ENCODE measurements around the gene MT1H.

DNA sequence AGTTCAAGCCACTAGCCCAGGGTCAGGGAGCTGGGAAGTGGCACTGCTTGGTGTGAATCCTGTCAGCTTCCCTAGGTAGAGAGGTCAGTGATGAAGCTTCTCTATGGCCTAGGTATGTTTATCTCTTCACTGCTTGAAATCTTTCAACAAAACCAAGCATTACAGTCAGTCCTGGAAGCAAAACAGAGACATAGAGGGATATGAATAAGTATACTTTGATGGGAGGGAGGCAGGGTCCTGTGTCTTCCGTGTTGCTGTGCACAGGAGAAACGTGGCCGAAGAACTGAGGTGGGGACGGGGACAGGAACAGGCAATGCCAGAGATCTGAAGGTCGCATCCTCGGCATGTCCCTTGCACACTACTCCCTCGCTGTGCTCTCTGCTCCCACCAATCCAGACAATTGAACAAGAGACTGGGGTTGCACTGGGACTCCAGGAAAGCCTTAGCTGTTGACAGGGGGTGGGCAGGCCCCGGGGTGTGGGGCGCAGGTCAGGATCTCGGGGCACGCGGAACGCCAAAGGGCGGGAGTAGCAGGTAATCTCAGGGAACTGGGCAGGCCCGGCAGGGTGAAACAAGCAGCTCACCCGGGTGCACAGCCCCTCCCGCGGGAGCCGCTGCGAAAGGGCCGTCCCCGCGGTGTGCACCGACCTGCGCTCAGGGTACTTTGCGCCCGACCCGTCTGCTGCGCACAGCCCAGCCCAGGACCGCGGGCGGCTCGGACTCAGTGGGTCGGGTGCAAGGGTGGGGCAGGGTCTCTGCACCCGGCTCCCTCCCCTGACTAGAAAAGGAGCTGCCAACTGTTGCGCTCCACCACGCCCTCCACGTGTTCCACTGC is at the start of gene MT1H:
- TF ChIP-seq CTCF (IDR thresholded peaks at IDR 0.05 in 2 of 3, conservative IDR thresholded peaks at IDR 0.05 in 1 of 3; ENCODE audit: borderline replicate concordance in 1 of 3, insufficient read depth in 1 of 3, low read depth in 2 of 3, low read length in 2 of 3): no peak
- TF ChIP-seq ZFX (IDR thresholded peaks at IDR 0.05): no peak
- TF ChIP-seq CEBPB (IDR thresholded peaks at IDR 0.05; ENCODE audit: low read depth): no peak
- TF ChIP-seq, protein P1, sequence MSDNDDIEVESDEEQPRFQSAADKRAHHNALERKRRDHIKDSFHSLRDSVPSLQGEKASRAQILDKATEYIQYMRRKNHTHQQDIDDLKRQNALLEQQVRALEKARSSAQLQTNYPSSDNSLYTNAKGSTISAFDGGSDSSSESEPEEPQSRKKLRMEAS (IDR thresholded peaks at IDR 0.05): no peak
- TF ChIP-seq YY1 (IDR thresholded peaks at IDR 0.05; ENCODE audit: extremely low read depth, insufficient replicate concordance, low read depth, low read length): no peak
- TF ChIP-seq, protein P2, sequence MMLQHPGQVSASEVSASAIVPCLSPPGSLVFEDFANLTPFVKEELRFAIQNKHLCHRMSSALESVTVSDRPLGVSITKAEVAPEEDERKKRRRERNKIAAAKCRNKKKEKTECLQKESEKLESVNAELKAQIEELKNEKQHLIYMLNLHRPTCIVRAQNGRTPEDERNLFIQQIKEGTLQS (IDR thresholded peaks at IDR 0.05): no peak
- no peak for TF ChIP-seq SRF (IDR thresholded peaks at IDR 0.05; ENCODE audit: low read depth)
- TF ChIP-seq POLR2AphosphoS5 (IDR thresholded peaks at IDR 0.05; ENCODE audit: low read depth, low read length): no peak
- no peak for TF ChIP-seq JUND (IDR thresholded peaks at IDR 0.05)
- TF ChIP-seq, protein P3, sequence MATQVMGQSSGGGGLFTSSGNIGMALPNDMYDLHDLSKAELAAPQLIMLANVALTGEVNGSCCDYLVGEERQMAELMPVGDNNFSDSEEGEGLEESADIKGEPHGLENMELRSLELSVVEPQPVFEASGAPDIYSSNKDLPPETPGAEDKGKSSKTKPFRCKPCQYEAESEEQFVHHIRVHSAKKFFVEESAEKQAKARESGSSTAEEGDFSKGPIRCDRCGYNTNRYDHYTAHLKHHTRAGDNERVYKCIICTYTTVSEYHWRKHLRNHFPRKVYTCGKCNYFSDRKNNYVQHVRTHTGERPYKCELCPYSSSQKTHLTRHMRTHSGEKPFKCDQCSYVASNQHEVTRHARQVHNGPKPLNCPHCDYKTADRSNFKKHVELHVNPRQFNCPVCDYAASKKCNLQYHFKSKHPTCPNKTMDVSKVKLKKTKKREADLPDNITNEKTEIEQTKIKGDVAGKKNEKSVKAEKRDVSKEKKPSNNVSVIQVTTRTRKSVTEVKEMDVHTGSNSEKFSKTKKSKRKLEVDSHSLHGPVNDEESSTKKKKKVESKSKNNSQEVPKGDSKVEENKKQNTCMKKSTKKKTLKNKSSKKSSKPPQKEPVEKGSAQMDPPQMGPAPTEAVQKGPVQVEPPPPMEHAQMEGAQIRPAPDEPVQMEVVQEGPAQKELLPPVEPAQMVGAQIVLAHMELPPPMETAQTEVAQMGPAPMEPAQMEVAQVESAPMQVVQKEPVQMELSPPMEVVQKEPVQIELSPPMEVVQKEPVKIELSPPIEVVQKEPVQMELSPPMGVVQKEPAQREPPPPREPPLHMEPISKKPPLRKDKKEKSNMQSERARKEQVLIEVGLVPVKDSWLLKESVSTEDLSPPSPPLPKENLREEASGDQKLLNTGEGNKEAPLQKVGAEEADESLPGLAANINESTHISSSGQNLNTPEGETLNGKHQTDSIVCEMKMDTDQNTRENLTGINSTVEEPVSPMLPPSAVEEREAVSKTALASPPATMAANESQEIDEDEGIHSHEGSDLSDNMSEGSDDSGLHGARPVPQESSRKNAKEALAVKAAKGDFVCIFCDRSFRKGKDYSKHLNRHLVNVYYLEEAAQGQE (IDR thresholded peaks at IDR 0.05; ENCODE audit: low read depth): no peak
- no peak for TF ChIP-seq RAD21 (IDR thresholded peaks at IDR 0.05; ENCODE audit: low read depth)
- no peak for TF ChIP-seq EZH2 (IDR thresholded peaks at IDR 0.05)
- no peak for TF ChIP-seq TCF7L2 (IDR thresholded peaks at IDR 0.05; ENCODE audit: borderline replicate concordance, extremely low read depth, insufficient read depth, insufficient read length)

Data from HCT116 (cell line).